Heart left ventricle (tissue), 16 donors: Measurements from ENCODE around the gene OR2T4. TPM values are rescaled to one million over a fixed set of nuclear protein-coding genes. Genes with fewer than 3 reads are reported as not detected.

Source experiments
- ATAC-seq, 4 donors: fragments of 200-7000 bp; cut with Tn5 transposase; one replicate each; pipeline ENCODE4 v1.9.1; 2020 to 2022; ENCODE audit warnings: moderate library complexity in 4 of 4, mild to moderate bottlenecking in 3 of 4, moderate number of reproducible peaks in 1 of 4
- DNase-seq, 5 donors: peaks; one replicate each; pipeline ENCODE4 v3.0.0-alpha.2; 2020
- H3K27ac ChIP-seq, 12 donors: fragments of 200-600 bp; sonication (generic) in 4 of 12; one replicate each; pipeline versions ENCODE4 v1.5.0 to v1.8.0; 2016 to 2022; ENCODE audit warnings: mild to moderate bottlenecking in 2 of 12
- H3K27me3 ChIP-seq, 9 donors: fragments of 200-600 bp; sonication (generic) in 2 of 9; one replicate each; pipeline versions ENCODE4 v1.5.1 to v1.8.0; 2016 to 2022; ENCODE audit warnings: mild to moderate bottlenecking in 3 of 9
- H3K36me3 ChIP-seq, 9 donors: fragments of 200-600 bp; sonication (generic) in 2 of 9; one replicate each; pipeline versions ENCODE4 v1.5.0 to v1.8.0; 2018 to 2022; ENCODE audit warnings: mild to moderate bottlenecking in 2 of 9
- H3K4me1 ChIP-seq, 12 donors: fragments of 200-600 bp; sonication (generic) in 4 of 12; one replicate each; pipeline versions ENCODE4 v1.5.0 to v1.8.0; 2016 to 2022; ENCODE audit warnings: mild to moderate bottlenecking in 3 of 12
- H3K4me3 ChIP-seq, 12 donors: fragments of 200-600 bp; sonication (generic) in 4 of 12; one replicate each; pipeline versions ENCODE4 v1.5.0 to v1.8.0; 2017 to 2022; ENCODE audit warnings: mild to moderate bottlenecking in 9 of 12, moderate library complexity in 4 of 12
- H3K9me3 ChIP-seq, 12 donors: fragments of 200-600 bp; sonication (generic) in 4 of 12; one replicate each; pipeline versions ENCODE4 v1.5.0 to v1.8.0; 2016 to 2022; ENCODE audit warnings: mild to moderate bottlenecking in 1 of 12
- POLR2A ChIP-seq, 2 donors: fragments of 450-650 bp; IDR thresholded peaks; one replicate each; pipeline ENCODE4 v1.6.1; 2017; ENCODE audit warnings: antibody characterized with exemption in 2 of 2, mild to moderate bottlenecking in 2 of 2, moderate library complexity in 2 of 2
- WGBS, 4 donors: extraction: QIAGEN DNeasy Blood & Tissue Kit in 2 of 4; methylation state at CpG; one replicate each; pipeline versions ENCODE4 v1.1.5 to v1.1.7; 2013 to 2018; 5-methylcytosine and 5-hydroxymethylcytosine counted together
- intact Hi-C, 10 donors: fragments of 100-400 bp; cut with DNase I; formaldehyde crosslinking; loops; one replicate each; pipeline versions ENCODE4 v1.11.1 to v1.14.2; 2022
- polyA plus RNA-seq, 2 donors: library from polyadenylated mRNA; stranded (reverse); fragments of 200-250 nt; gene quantifications; one replicate each; pipeline ENCODE4 v1.2.3, GENCODE V29; 2013
- total RNA-seq, 9 donors: library from RNA; depleted of rRNA in 2 of 9; stranded (reverse); fragments of >200 nt in 2 of 9; fragmentation: NEBNext Ultra II Directional in 3 of 9; extraction: Animal tissue kit (Norgen Biotek cat#: 25700) in 3 of 9; gene quantifications; one replicate each; pipeline versions ENCODE4 v1.1.0 to v1.2.4, GENCODE V29; 2016 to 2023
- TF ChIP-seq, protein P1 (sequence below), 12 donors: fragments of 200-600 bp; sonication (generic) in 4 of 12; IDR thresholded peaks; one replicate each; pipeline versions ENCODE4 v1.5.0 to v1.8.0; 2018 to 2022; ENCODE audit warnings: antibody characterized with exemption in 12 of 12, mild to moderate bottlenecking in 5 of 12
- donor health status: ischemic (EF 13 %, LVEDD 7.1; RV severe dilation, severe dysfunction).
- donor health status: healthy with polysubstance abuse.
- donor health status: DM: no; HTN: yes; CAD: no.
- donor health status: DM: no; HTN: no; CAD: no.
- donor health status: ischemic (EF 25% LVEDD 6.9; RV normal size, moderate dysfunction).
- donor health status: ischemic (EF 25% LVEDD 5.7; RV mildly dilated, moderate dysfunction).
- donor health status: healthy.
- donor health status: DM: yes; HTN: yes; CAD: no.
- donor health status: ischemic (EF 35%, LVEDD 5.7; RV mildly dilated, moderate dysfunction).
- donor health status: nonischemic (EF 11% LVEDD 7.7; RV severe dilation, severe dysfunction).
- donor health status: DM: yes; HTN: yes; CAD: no.
- donor health status: PGD.
- donor health status: ischemic (EF 29% LVEDD 5.4; RV normal size, mild dysfunction).
- donor health status: nonischemic (EF 23%, LVEDD 6.1; RV moderate dilation, normal function).

Gene OR2T4
- total and polyA plus RNA-seq, 11 donors: not detected

DNA sequence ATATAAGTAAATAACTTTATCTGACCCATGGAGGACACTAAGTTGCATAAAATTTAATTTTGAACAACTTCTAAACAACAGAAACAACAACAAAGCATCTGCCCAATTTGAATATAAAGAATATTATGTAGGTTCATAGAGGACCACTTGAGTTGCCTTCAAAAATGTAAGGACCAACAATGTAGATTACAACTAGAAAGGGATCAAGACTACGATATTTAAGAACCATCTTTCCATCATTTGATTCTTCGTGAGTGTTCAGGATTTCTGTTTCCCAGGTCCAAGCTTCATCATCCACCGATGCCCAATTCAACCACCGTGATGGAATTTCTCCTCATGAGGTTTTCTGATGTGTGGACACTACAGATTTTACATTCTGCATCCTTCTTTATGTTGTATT is 13.0 kb upstream of the OR2T4 start, which contains the start of gene OR14C36:
Gene OR14C36 (plus strand): TSS at position 301 of the 400 bp plus-strand sequence. CDS start 0 bp downstream, at position 301.
- intact Hi-C loops: no loop called here
- Histone ChIP-seq H3K36me3 (no peaks in the 10 kb centered on the region), H3K27me3 (no peaks in the 10 kb centered on the region), H3K9me3 (no peaks in the 10 kb centered on the region), H3K27ac (no peak within 1 kb of the TSS), H3K4me1 (no peaks in the 10 kb centered on the region), H3K4me3 (no peak within 1 kb of the TSS)
- DNase-seq: no peak
- WGBS, 4 donors: 55 to 67% (median 60%) methylated on average over 4 of the region's 4 CpGs
- no peak for TF ChIP-seq POLR2A (IDR thresholded peaks at IDR 0.05)
- TF ChIP-seq, protein P1, sequence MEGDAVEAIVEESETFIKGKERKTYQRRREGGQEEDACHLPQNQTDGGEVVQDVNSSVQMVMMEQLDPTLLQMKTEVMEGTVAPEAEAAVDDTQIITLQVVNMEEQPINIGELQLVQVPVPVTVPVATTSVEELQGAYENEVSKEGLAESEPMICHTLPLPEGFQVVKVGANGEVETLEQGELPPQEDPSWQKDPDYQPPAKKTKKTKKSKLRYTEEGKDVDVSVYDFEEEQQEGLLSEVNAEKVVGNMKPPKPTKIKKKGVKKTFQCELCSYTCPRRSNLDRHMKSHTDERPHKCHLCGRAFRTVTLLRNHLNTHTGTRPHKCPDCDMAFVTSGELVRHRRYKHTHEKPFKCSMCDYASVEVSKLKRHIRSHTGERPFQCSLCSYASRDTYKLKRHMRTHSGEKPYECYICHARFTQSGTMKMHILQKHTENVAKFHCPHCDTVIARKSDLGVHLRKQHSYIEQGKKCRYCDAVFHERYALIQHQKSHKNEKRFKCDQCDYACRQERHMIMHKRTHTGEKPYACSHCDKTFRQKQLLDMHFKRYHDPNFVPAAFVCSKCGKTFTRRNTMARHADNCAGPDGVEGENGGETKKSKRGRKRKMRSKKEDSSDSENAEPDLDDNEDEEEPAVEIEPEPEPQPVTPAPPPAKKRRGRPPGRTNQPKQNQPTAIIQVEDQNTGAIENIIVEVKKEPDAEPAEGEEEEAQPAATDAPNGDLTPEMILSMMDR (IDR thresholded peaks at IDR 0.05): no peak
- no peak for ATAC-seq

DNA sequence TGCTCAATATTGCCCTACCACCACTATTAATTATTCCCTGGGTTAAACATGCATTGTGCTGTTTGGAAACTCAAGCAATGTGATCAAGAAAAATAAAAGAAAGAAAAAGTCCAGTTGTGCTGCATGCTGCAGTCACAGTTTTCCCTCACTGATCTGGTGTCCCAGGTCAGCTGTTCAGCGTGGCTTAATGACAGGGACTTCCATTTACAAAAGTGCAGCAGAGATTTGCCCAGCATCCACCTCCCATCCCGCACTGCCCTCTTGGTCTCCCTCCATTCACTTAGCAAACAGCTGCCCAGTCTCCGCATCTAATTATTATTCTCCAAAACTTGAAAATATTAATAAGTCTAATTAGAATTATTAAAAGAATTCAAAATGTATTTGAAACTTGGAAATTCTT is 2.0 kb upstream of the OR2T4 start:
- 63 to 76% (median 68%) methylated on average over 3 of the region's 3 CpGs for WGBS, 4 donors
- no peak for TF ChIP-seq POLR2A (IDR thresholded peaks at IDR 0.05)
- TF ChIP-seq, protein P1 (IDR thresholded peaks at IDR 0.05): no peak

GRCh38 chr1:248366609-248367008 is 5.1 kb downstream of the OR2T4 start:
- TF ChIP-seq, protein P1 (IDR thresholded peaks at IDR 0.05): no peak
- no peak for TF ChIP-seq POLR2A (IDR thresholded peaks at IDR 0.05)
- H3K9me3 ChIP-seq: peaks cover 0 to 28% (median 3%) of the 10 kb centered on the region in 12 donors

More for the DNA sequence above, 2.0 kb upstream of the OR2T4 start:
- ATAC-seq: no peak
- H3K27me3 ChIP-seq: no peaks in the 10 kb centered on the region
- intact Hi-C loops: no loop called here
- DNase-seq: no peak
- H3K4me1 ChIP-seq: no peaks in the 10 kb centered on the region
- H3K9me3 ChIP-seq: peaks cover 0 to 11% (median 0%) of the 10 kb centered on the region in 12 donors
- H3K27ac ChIP-seq: no peak overlapping the region
- no peaks in the 10 kb centered on the region for H3K36me3 ChIP-seq
- no peak overlapping the region for H3K4me3 ChIP-seq

DNA sequence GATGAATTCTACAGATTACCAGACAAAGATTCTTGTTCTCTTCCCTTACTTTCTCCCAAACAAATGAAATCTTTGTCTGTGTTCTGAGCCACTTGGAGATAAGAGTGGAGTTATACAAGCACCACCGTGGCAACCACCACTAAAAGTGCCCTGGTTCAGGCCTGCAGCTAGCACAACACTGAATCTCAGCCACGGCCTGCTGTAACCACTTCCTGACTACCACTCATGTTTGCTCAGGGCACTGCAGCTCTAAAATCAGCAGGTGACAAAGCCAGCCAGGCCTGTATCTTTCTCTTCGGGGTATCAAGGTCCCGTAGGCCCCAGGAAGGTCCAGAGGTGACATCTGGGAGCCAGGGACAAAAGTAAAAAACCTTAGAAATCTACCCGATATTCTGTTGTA is 10.9 kb downstream of the OR2T4 start:
- no peaks in the 10 kb centered on the region for H3K4me1 ChIP-seq
- WGBS, 4 donors: 63 to 70% (median 65%) methylated on average over 5 of the region's 5 CpGs
- intact Hi-C loops: no loop called here
- H3K9me3 ChIP-seq: peaks cover 0 to 17% (median 0%) of the 10 kb centered on the region in 12 donors
- no peaks in the 10 kb centered on the region for H3K36me3 ChIP-seq
- no peak overlapping the region for H3K4me3 ChIP-seq
- ATAC-seq (no peak), DNase-seq (no peak)
- H3K27ac ChIP-seq: no peak overlapping the region
- no peaks in the 10 kb centered on the region for H3K27me3 ChIP-seq
- TF ChIP-seq POLR2A (IDR thresholded peaks at IDR 0.05): no peak
- TF ChIP-seq, protein P1 (IDR thresholded peaks at IDR 0.05): no peak

More at GRCh38 chr1:248366609-248367008, 5.1 kb downstream of the OR2T4 start:
- Histone ChIP-seq H3K4me1 (no peaks in the 10 kb centered on the region), H3K27ac (no peak overlapping the region), H3K4me3 (no peak overlapping the region), H3K27me3 (no peaks in the 10 kb centered on the region), H3K36me3 (no peaks in the 10 kb centered on the region)
- ATAC-seq: no peak
- no peak for DNase-seq
- intact Hi-C loops: no loop called here
